Measurements from ENCODE around the gene SCML1. TPM values are rescaled to one million over a fixed set of nuclear protein-coding genes. Genes with fewer than 3 reads are reported as not detected.

SCML1 gene
- total RNA-seq, 2 donors from 2014 or later: 5.9 to 47.6 TPM

GRCh38 chrX:17707731-17708130 is 29.6 kb upstream of the SCML1 start:
- H3K4me1 ChIP-seq (replicated peaks): no peaks in the 10 kb centered on the region
- no peaks in the 10 kb centered on the region for H3K27me3 ChIP-seq (replicated peaks; ENCODE audit: insufficient read depth)
- intact Hi-C loops (cut with DNase I): no loop called here
- WGBS: 60% methylated on average over 3 of the region's 3 CpGs
- DNase-seq (ENCODE audit: low spot score): no peak
- H3K27ac ChIP-seq: no peak overlapping the region
- H3K36me3 ChIP-seq: no peaks in the 10 kb centered on the region
- no peaks in the 10 kb centered on the region for H3K9me3 ChIP-seq
- TF ChIP-seq POLR2AphosphoS5 (IDR thresholded peaks at IDR 0.05) (no peak), POLR2A (IDR thresholded peaks at IDR 0.05) (no peak)
- H3K4me3 ChIP-seq: no peak overlapping the region

- no peaks in the 10 kb centered on the region for H3K9me3 ChIP-seq
- H3K27me3 ChIP-seq (replicated peaks; ENCODE audit: insufficient read depth): no peaks in the 10 kb centered on the region
- 86% methylated on average over 1 of the region's 1 CpG for WGBS
- no peaks in the 10 kb centered on the region for H3K4me1 ChIP-seq (replicated peaks)
- no peak overlapping the region for H3K27ac ChIP-seq
- no peak for TF ChIP-seq POLR2A (IDR thresholded peaks at IDR 0.05)
- TF ChIP-seq POLR2AphosphoS5 (IDR thresholded peaks at IDR 0.05): no peak
- no peak for TF ChIP-seq CTCF (IDR thresholded peaks at IDR 0.05)
- no peak for DNase-seq (ENCODE audit: low spot score)
- H3K36me3 ChIP-seq: no peaks in the 10 kb centered on the region
- intact Hi-C loops (cut with DNase I): no loop called here
- no peak overlapping the region for H3K4me3 ChIP-seq
Measured at GRCh38 chrX:17710871-17711301, 26.4 kb upstream of the SCML1 start.

- Histone ChIP-seq H3K4me1 (replicated peaks) (no peaks in the 10 kb centered on the region), H3K27me3 (replicated peaks; ENCODE audit: insufficient read depth) (no peaks in the 10 kb centered on the region), H3K27ac (no peak overlapping the region), H3K36me3 (no peaks in the 10 kb centered on the region), H3K9me3 (no peaks in the 10 kb centered on the region), H3K4me3 (no peak overlapping the region)
- 26% methylated on average over 2 of the region's 2 CpGs for WGBS
- TF ChIP-seq CTCF (IDR thresholded peaks at IDR 0.05) (no peak), POLR2AphosphoS5 (IDR thresholded peaks at IDR 0.05) (no peak), POLR2A (IDR thresholded peaks at IDR 0.05) (no peak)
- no peak for DNase-seq (ENCODE audit: low spot score)
- intact Hi-C loops (cut with DNase I): no loop called here
Measured at GRCh38 chrX:17713288-17713687, 24.0 kb upstream of the SCML1 start.

- intact Hi-C loops (cut with DNase I): no loop called here
- Histone ChIP-seq H3K36me3 (no peaks in the 10 kb centered on the region), H3K4me1 (replicated peaks) (no peaks in the 10 kb centered on the region), H3K27ac (no peak overlapping the region), H3K27me3 (replicated peaks; ENCODE audit: insufficient read depth) (no peaks in the 10 kb centered on the region), H3K9me3 (no peaks in the 10 kb centered on the region), H3K4me3 (no peak overlapping the region)
- TF ChIP-seq POLR2A (IDR thresholded peaks at IDR 0.05) (no peak), CTCF (IDR thresholded peaks at IDR 0.05) (no peak), POLR2AphosphoS5 (IDR thresholded peaks at IDR 0.05) (no peak)
- DNase-seq (ENCODE audit: low spot score): no peak
Measured at GRCh38 chrX:17718649-17719165, 18.6 kb upstream of the SCML1 start.

GRCh38 chrX:17719711-17720110 is 17.6 kb upstream of the SCML1 start:
- no peaks in the 10 kb centered on the region for H3K4me1 ChIP-seq (replicated peaks)
- intact Hi-C loops (cut with DNase I): no loop called here
- no peaks in the 10 kb centered on the region for H3K9me3 ChIP-seq
- DNase-seq (ENCODE audit: low spot score): no peak
- H3K27ac ChIP-seq: no peak overlapping the region
- no peaks in the 10 kb centered on the region for H3K27me3 ChIP-seq (replicated peaks; ENCODE audit: insufficient read depth)
- no peak overlapping the region for H3K4me3 ChIP-seq
- no peaks in the 10 kb centered on the region for H3K36me3 ChIP-seq
- 36% methylated on average over 6 of the region's 6 CpGs for WGBS
- TF ChIP-seq POLR2A (IDR thresholded peaks at IDR 0.05) (no peak), CTCF (IDR thresholded peaks at IDR 0.05) (no peak)
